VCaP (cell line): Measurements from ENCODE around the gene CAMSAP3.

Experiments used
- H3K27ac ChIP-seq: fragments of 450-650 bp; 2 replicates; pipeline ENCODE4 v1.5.1; 2017
- TF ChIP-seq, protein P1 (sequence below): fragments of 450-650 bp; conservative IDR thresholded peaks from 2 replicates; pipeline ENCODE4 v1.5.1; 2017; ENCODE audit warnings: mild to moderate bottlenecking, moderate library complexity

The CAMSAP3 gene

DNA sequence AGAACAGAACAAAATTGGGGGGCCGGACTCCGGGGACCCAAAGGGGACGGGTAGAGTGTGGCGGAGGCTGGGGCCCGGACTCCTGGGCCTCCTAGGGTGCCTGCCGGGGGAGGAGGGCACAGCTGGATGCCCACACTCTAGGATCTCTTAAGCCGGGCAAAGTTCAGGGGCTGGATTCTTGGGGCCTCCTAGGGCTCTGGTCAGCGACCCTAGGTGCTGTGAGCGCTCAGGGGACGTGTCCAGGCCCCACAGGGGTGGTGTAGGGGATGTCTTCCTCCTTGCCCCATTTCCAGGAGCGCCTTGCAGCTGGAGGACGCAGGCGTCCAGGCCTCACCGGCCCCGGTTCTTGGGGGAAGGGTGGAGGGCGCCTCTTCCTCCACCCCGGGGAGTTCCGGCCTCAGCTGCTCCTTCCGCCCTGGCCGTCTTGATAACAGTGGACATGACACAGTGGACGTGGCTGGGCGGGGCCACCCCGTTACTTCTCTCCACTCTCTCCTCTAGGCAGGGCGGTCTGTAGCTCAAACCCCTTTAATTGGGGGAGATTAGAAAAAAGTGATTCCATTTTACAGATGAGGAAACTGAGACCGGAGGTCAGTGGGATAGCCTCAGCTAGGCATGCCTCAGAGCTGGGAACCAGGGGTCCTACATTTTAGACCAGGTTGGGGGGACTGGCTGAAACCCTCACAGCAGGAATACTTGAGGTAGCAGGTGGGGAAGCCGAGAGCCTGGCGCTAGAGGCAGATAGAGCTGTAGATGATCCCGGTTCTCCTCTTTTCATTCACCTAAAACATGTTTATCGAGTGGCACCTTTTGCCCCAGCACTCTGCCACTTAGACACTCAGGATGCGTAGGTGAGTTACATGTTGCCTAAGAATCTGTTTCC, 42.0 kb downstream of the CAMSAP3 start:
- TF ChIP-seq, protein P1, sequence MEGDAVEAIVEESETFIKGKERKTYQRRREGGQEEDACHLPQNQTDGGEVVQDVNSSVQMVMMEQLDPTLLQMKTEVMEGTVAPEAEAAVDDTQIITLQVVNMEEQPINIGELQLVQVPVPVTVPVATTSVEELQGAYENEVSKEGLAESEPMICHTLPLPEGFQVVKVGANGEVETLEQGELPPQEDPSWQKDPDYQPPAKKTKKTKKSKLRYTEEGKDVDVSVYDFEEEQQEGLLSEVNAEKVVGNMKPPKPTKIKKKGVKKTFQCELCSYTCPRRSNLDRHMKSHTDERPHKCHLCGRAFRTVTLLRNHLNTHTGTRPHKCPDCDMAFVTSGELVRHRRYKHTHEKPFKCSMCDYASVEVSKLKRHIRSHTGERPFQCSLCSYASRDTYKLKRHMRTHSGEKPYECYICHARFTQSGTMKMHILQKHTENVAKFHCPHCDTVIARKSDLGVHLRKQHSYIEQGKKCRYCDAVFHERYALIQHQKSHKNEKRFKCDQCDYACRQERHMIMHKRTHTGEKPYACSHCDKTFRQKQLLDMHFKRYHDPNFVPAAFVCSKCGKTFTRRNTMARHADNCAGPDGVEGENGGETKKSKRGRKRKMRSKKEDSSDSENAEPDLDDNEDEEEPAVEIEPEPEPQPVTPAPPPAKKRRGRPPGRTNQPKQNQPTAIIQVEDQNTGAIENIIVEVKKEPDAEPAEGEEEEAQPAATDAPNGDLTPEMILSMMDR: no peak
- H3K27ac ChIP-seq: no peak overlapping the region

DNA sequence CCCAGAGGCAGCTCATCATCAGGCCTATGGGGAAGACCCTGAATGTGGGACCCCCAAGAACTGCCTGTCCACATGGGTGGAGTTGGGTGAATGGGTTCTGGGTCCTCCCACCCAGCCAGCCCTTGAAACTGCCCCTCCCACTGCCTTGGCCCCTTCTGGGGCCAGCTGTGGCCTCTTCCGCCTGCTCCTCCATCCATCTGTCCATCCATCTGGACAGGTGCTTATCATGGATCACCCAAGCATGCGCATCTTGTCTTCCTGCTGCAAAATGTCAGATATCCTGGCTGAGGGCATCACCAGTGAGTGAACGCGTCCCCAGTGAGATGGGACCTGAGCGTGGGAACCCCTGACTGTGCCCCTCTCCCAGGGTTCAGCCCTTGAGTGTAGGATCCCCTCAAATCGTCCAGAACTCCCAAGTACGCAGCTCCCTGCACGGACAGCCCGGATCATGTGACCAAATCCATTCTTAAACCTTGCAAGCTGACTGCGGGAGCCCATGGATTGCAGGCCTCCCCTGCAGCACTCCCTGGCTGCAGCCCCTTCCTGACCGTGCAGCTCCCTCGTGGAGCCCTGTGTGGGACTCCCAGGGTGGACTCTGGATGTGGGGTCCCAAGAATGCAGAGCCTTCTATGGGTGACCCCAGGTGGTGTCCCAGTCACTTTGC, 43.3 kb downstream of the CAMSAP3 start:
- H3K27ac ChIP-seq: no peak overlapping the region
- TF ChIP-seq, protein P1: no peak

DNA sequence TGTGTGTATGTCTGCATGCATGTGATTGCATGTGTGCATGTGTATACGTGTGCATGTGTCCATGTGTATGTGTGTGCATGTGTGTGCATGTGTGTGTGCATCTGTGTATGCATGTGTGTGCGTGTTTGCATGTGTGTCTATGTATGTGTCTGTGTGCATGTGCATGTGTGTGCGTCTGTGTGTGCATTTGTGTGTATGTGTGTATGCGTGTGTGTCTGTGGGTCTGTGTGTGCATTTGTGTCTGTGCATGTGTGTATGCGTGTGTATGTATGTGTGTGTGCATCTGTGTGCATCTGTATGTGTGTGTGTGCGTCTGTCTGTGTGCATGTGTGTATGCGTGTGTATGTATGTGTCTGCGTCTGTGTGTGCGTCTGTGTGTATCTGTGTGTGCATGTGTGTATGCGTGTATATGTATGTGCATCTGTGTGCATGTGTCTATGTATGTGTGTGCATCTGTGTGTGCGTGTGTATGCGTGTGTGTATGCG, 44.2 kb downstream of the CAMSAP3 start:
- TF ChIP-seq, protein P1: no peak
- no peak overlapping the region for H3K27ac ChIP-seq

DNA sequence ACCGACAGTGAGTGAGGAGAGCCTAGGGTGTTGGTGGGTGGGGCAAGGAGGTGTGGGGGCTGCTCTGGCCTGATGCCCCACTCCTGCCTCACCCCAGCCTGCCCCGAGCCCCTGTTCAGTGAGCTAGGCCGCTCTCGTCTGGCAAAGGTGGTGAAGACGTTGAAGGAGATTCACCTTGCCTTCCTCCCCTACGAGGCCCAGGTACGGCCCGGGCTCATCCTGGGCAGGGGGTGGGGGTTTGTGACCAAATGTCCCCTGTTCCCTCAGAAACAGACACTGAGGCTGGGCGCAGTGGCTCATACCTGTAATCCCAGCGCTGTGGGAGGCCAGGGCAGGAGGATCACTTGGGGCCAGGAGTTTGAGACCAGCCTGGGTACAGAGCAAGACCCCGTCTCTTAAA, 45.1 kb downstream of the CAMSAP3 start:
- TF ChIP-seq, protein P1: no peak
- no peak overlapping the region for H3K27ac ChIP-seq

DNA sequence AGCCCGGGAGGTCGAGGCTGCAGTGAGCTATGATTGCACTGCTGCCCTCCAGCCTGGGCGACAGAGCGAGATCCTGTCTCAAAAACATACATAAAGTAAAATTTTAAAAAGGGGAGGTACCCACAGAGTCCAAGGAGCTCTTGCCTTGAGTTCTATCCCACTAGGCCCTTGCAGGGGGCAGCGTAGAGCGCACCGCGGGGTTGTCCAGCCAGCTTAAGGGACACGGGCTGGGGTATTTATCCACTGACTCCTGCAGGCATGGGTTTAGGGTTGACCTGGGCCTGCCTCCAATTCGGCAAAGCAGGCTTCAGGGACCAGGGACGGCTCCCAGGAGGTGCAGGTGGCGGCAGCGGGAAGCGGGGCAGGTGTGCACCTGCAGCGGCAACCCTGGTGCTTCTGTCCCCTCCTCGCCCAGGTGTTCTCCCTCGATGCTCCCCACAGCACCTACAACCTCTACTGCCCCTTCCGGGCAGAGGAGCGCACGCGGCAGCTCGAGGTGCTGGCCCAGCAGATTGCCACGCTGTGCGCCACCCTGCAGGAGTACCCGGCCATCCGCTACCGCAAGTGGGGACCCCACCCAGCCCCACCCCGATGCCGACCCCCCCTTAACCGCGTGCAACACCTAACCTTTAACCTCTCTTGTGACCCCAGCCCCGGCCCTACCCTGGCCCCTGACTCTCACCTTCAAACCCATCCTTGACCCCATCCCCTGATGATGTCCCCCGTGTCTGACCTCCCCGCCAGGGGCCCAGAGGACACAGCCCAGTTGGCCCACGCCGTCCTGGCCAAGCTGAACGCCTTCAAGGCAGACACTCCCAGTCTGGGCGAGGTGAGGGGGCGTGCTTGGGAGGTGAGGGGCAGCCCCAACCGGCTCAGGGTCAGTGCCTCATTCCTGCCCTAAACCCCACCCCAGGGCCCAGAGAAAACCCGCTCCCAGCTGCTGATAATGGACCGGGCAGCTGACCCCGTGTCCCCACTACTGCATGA, 45.9 kb downstream of the CAMSAP3 start:
- no peak overlapping the region for H3K27ac ChIP-seq

DNA sequence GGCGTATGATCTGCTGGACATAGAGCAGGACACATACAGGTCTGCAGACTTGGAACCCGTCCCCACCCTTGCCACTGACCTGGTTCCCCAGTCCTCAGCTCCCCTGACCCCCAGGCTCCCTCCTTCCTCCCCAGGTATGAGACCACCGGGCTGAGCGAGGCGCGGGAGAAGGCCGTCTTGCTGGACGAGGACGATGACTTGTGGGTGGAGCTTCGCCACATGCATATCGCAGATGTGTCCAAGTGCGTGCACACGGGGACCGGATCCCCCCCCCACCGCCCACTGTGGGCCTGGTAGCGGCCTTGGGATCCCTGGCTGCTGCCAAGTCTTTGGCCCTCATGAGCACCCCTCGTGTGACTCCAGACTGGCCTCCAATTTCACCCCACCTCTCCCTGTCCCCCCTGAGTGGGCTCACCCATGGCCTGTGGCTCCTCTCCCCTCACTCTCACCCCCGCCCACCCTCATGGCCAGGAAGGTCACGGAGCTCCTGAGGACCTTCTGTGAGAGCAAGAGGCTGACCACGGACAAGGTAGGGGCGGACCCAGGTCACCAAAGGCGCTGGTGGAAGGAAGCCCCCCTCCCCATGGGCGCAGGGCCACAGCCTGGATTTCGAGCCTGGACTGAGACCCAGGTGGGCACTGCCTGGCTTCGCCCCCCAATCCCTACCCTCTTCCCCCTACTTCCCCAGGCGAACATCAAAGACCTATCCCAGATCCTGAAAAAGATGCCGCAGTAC, 46.8 kb downstream of the CAMSAP3 start:
- H3K27ac ChIP-seq: no peak overlapping the region

More for the DNA sequence above, 45.9 kb downstream of the CAMSAP3 start:
- TF ChIP-seq, protein P1: no peak

More for the DNA sequence above, 46.8 kb downstream of the CAMSAP3 start:
- TF ChIP-seq, protein P1: no peak
